H9 (cell line): ENCODE results near the gene MRPL44. TPM values are rescaled to one million over a fixed set of nuclear protein-coding genes. Genes with fewer than 3 reads are reported as not detected.

Experiments
- DNase-seq: peaks from one replicate; pipeline ENCODE4 v3.0.0-alpha.2; 2017
- H2AFZ ChIP-seq: one replicate; pipeline ENCODE4 v1.6.1; 2013; ENCODE audit warnings: mild to moderate bottlenecking, low read length, control low read depth, moderate library complexity
- H2AK5ac ChIP-seq: 2 replicates; pipeline ENCODE4 v1.6.1; 2013; ENCODE audit warnings: low read length, control low read depth, mixed read lengths; ENCODE audit not compliant: insufficient read length
- H2BK120ac ChIP-seq: one replicate; pipeline ENCODE4 v1.6.1; 2013; ENCODE audit warnings: low read depth, mild to moderate bottlenecking, low read length, control low read depth, inconsistent platforms; ENCODE audit not compliant: poor library complexity, severe bottlenecking
- H2BK12ac ChIP-seq: 2 replicates; pipeline ENCODE4 v1.6.1; 2013; ENCODE audit warnings: low read length, control low read depth, mixed read lengths, low read depth; ENCODE audit not compliant: insufficient read length
- H2BK15ac ChIP-seq: 2 replicates; pipeline ENCODE4 v1.6.1; 2013; ENCODE audit warnings: low read depth, low read length, control low read depth
- H2BK20ac ChIP-seq: one replicate; pipeline ENCODE4 v1.6.1; 2013; ENCODE audit warnings: low read depth, mild to moderate bottlenecking, low read length, control low read depth, inconsistent platforms; ENCODE audit not compliant: poor library complexity, severe bottlenecking
- H2BK5ac ChIP-seq: 2 replicates; pipeline ENCODE4 v1.6.1; 2013; ENCODE audit warnings: low read length, control low read depth, mixed read lengths; ENCODE audit not compliant: insufficient read length
- H3K14ac ChIP-seq: 2 replicates; pipeline ENCODE4 v1.6.1; 2013; ENCODE audit warnings: low read length, control low read depth; ENCODE audit not compliant: insufficient read depth
- H3K18ac ChIP-seq: 2 replicates; pipeline ENCODE4 v1.6.1; 2013; ENCODE audit warnings: low read depth, mild to moderate bottlenecking, mixed read lengths, low read length, control low read depth; ENCODE audit not compliant: insufficient read length
- H3K23ac ChIP-seq: 2 replicates; pipeline ENCODE4 v1.6.1; 2013; ENCODE audit warnings: low read length, control low read depth, mixed read lengths, low read depth; ENCODE audit not compliant: insufficient read length
- H3K23me2 ChIP-seq: 2 replicates; pipeline ENCODE4 v1.6.1; 2013; ENCODE audit warnings: low read depth, mild to moderate bottlenecking, mixed read lengths, low read length, control low read depth; ENCODE audit not compliant: insufficient read length, poor library complexity, severe bottlenecking
- H3K27ac ChIP-seq: 2 replicates; pipeline ENCODE4 v1.5.1; 2013; ENCODE audit warnings: low read length, control low read depth, mixed read lengths, low read depth; ENCODE audit not compliant: insufficient read length
- H3K27me3 ChIP-seq: 2 replicates; pipeline ENCODE4 v1.6.1; 2013; ENCODE audit warnings: low read length, control low read depth, inconsistent platforms; ENCODE audit not compliant: insufficient read depth
- H3K4ac ChIP-seq: 2 replicates; pipeline ENCODE4 v1.6.1; 2013; ENCODE audit warnings: low read depth, mild to moderate bottlenecking, control low read depth, inconsistent platforms, low read length, moderate library complexity
- H3K4me1 ChIP-seq: 2 replicates; pipeline ENCODE4 v1.6.1; 2013; ENCODE audit warnings: low read length, control low read depth, inconsistent platforms; ENCODE audit not compliant: insufficient read depth
- H3K4me2 ChIP-seq: 2 replicates; pipeline ENCODE4 v1.6.1; 2013; ENCODE audit warnings: low read length, control low read depth, mixed read lengths; ENCODE audit not compliant: insufficient read length, insufficient read depth
- H3K56ac ChIP-seq: 2 replicates; pipeline ENCODE4 v1.6.1; 2013; ENCODE audit warnings: low read depth, mild to moderate bottlenecking, mixed read lengths, low read length, control low read depth; ENCODE audit not compliant: insufficient read length
- H3K79me1 ChIP-seq: 2 replicates; pipeline ENCODE4 v1.6.1; 2013; ENCODE audit warnings: low read depth, mild to moderate bottlenecking, moderate library complexity, low read length, control low read depth, inconsistent platforms; ENCODE audit not compliant: insufficient read depth, poor library complexity, severe bottlenecking
- H3K79me2 ChIP-seq: 2 replicates; pipeline ENCODE4 v1.6.1; 2013; ENCODE audit warnings: low read length, control low read depth, inconsistent platforms; ENCODE audit not compliant: insufficient read depth
- H3K9ac ChIP-seq: 2 replicates; pipeline ENCODE4 v1.6.1; 2013; ENCODE audit warnings: low read length, control low read depth, mixed read lengths; ENCODE audit not compliant: insufficient read length; ENCODE audit errors: extremely low read depth
- H3K9me3 ChIP-seq: one replicate; pipeline ENCODE4 v1.6.1; 2013; ENCODE audit warnings: low read depth, low read length, inconsistent platforms; ENCODE audit not compliant: control insufficient read depth
- H3T11ph ChIP-seq: one replicate; pipeline ENCODE4 v1.6.1; 2013; ENCODE audit warnings: mild to moderate bottlenecking, low read length, control low read depth, inconsistent platforms
- H4K20me1 ChIP-seq: one replicate; pipeline ENCODE4 v1.6.1; 2013; ENCODE audit not compliant: control insufficient read depth, insufficient read length, insufficient read depth
- H4K5ac ChIP-seq: 2 replicates; pipeline ENCODE4 v1.6.1; 2013; ENCODE audit warnings: low read depth, mild to moderate bottlenecking, mixed read lengths, low read length, control low read depth; ENCODE audit not compliant: insufficient read length
- H4K8ac ChIP-seq: replicated peaks from 2 replicates; pipeline ENCODE4 v1.6.1; 2013; ENCODE audit warnings: low read length, control low read depth, mixed read lengths, low read depth; ENCODE audit not compliant: insufficient read length
- H4K91ac ChIP-seq: 2 replicates; pipeline ENCODE4 v1.6.1; 2013; ENCODE audit warnings: low read depth, mild to moderate bottlenecking, moderate library complexity, mixed read lengths, low read length, control low read depth; ENCODE audit not compliant: insufficient read length
- H3K27ac Mint-ChIP-seq, 3 experiments: 2 replicates in 2 of 3; 3 replicates in 1 of 3; pipeline ENCODE4 v1.8.0; 2020 to 2021; ENCODE audit warnings: mixed read lengths in 3 of 3, mild to moderate bottlenecking in 1 of 3, moderate library complexity in 1 of 3
- H3K27me3 Mint-ChIP-seq: 2 replicates; pipeline ENCODE4 v1.8.0; 2021; ENCODE audit warnings: low read depth, mild to moderate bottlenecking, moderate library complexity, mixed read lengths
- H3K36me3 Mint-ChIP-seq, 3 experiments: 2 replicates in 2 of 3; 3 replicates in 1 of 3; pipeline ENCODE4 v1.8.0; 2020 to 2021; ENCODE audit warnings: low read depth in 3 of 3, mixed read lengths in 3 of 3; ENCODE audit not compliant: insufficient read depth in 1 of 3
- H3K4me1 Mint-ChIP-seq, 2 experiments: 2 replicates each; pipeline ENCODE4 v1.8.0; 2020; ENCODE audit warnings: mixed read lengths in 2 of 2
- H3K4me3 Mint-ChIP-seq, 2 experiments: 2 replicates in 1 of 2; 3 replicates in 1 of 2; pipeline ENCODE4 v1.8.0; 2020 to 2021; ENCODE audit warnings: mild to moderate bottlenecking in 2 of 2, mixed read lengths in 2 of 2, moderate library complexity in 1 of 2
- H3K9me3 Mint-ChIP-seq, 2 experiments: 2 replicates in 1 of 2; 3 replicates in 1 of 2; pipeline ENCODE4 v1.8.0; 2020; ENCODE audit warnings: mild to moderate bottlenecking in 2 of 2, mixed read lengths in 2 of 2, moderate library complexity in 1 of 2
- WGBS: extraction: QIAGEN DNeasy Blood & Tissue Kit; methylation state at CpG from one replicate; pipeline ENCODE4 v1.1.7; 2013; ENCODE audit warnings: missing lambda C conversion rate, low lambda C conversion rate, mixed read lengths; ENCODE audit not compliant: insufficient read length; ENCODE audit errors: extremely low coverage; 5-methylcytosine and 5-hydroxymethylcytosine counted together
- total RNA-seq: library from RNA; stranded (reverse); gene quantifications from 2 replicates; pipeline ENCODE4 v1.2.1, GENCODE V29; 2021
- TF ChIP-seq, protein P1 (sequence below): fragments of 200-600 bp; sonication (generic); conservative IDR thresholded peaks from 3 replicates; pipeline ENCODE4 v1.8.0; 2021; ENCODE audit warnings: antibody characterized with exemption, mild to moderate bottlenecking

The MRPL44 gene
- total RNA-seq, 1 experiment from 2014 or later: 46.1 TPM

DNA sequence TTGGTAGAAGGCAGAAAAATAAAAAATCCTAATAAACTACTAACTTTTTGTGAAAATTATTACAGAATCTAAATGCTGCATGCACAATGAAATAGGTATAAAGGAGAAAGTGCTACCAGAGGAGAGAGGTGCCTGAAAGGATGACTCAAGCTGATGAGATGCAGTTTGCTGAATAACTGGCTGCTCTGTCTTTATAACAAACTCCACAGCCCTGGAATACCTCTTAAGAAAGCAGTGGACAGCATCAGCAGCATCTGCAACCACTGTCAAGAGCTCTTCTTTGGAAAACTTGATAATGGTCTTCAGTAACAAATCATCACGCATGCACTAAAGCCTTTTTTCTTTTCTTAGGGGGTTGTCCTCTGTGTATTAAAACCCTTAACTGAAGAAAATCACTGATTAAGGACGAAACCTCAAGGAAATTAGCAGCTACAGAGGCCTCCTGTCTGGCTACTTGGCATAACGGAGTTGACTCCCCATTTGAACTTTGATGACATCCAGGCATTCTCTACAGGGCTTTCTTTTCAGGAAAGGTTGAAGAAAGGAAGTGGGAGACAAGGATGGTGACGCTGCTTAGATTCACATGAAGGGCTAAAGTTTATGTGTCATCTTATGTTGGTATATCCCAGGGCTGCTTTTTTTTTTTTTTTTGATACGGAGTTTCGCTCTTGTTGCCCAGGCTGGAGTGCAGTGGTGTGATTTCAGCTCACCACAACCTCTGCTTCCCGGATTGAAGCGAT lies 40.9 kb upstream of the MRPL44 start:
- no peak overlapping the region for H2BK120ac ChIP-seq
- no peak overlapping the region for H3K4me2 ChIP-seq
- Mint-ChIP-seq H3K36me3 (peaks cover 8 to 29% (median 28%) of the 10 kb centered on the region in 3 experiments; a peak in 6 of 7 replicates), H3K27ac (peak overlapping the region in 1 of 3 experiments; percentile 14; a peak in 1 of 7 replicates), H3K4me3 (no peak overlapping the region), H3K9me3 (no peaks in the 10 kb centered on the region), H3K4me1 (peaks cover 7 to 8% of the 10 kb centered on the region in 2 experiments), H3K27me3 (no peaks in the 10 kb centered on the region)
- H3K79me1 ChIP-seq: peaks cover 8% of the 10 kb centered on the region
- H4K20me1 ChIP-seq: no peaks in the 10 kb centered on the region
- H2BK5ac ChIP-seq: no peak overlapping the region
- H3K23me2 ChIP-seq: no peaks in the 10 kb centered on the region
- no peak overlapping the region for H4K91ac ChIP-seq
- H3K9me3 ChIP-seq: no peaks in the 10 kb centered on the region
- no peaks in the 10 kb centered on the region for H3K4me1 ChIP-seq
- TF ChIP-seq, protein P1, sequence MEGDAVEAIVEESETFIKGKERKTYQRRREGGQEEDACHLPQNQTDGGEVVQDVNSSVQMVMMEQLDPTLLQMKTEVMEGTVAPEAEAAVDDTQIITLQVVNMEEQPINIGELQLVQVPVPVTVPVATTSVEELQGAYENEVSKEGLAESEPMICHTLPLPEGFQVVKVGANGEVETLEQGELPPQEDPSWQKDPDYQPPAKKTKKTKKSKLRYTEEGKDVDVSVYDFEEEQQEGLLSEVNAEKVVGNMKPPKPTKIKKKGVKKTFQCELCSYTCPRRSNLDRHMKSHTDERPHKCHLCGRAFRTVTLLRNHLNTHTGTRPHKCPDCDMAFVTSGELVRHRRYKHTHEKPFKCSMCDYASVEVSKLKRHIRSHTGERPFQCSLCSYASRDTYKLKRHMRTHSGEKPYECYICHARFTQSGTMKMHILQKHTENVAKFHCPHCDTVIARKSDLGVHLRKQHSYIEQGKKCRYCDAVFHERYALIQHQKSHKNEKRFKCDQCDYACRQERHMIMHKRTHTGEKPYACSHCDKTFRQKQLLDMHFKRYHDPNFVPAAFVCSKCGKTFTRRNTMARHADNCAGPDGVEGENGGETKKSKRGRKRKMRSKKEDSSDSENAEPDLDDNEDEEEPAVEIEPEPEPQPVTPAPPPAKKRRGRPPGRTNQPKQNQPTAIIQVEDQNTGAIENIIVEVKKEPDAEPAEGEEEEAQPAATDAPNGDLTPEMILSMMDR: no peak
- H3K18ac ChIP-seq: no peak overlapping the region
- no peak overlapping the region for H2BK12ac ChIP-seq
- no peak overlapping the region for H3K14ac ChIP-seq
- no peak overlapping the region for H4K5ac ChIP-seq
- no peak overlapping the region for H3K27ac ChIP-seq
- DNase-seq: no peak
- no peaks in the 10 kb centered on the region for H3K27me3 ChIP-seq
- H3K56ac ChIP-seq: no peak overlapping the region
- peaks cover 6% of the 10 kb centered on the region; the same call in 1 of the 2 replicates for H3K79me2 ChIP-seq
- no peak overlapping the region for H2BK20ac ChIP-seq
- H3K4ac ChIP-seq: no peak overlapping the region
- no peak overlapping the region for H3T11ph ChIP-seq
- no peak overlapping the region for H3K23ac ChIP-seq
- H2AFZ ChIP-seq: no peak overlapping the region
- H4K8ac ChIP-seq: no peak overlapping the region
- no peak overlapping the region for H2BK15ac ChIP-seq
- no CpG with 5 or more reads among the region's 8 CpGs for WGBS
- no peak overlapping the region for H3K9ac ChIP-seq
- H2AK5ac ChIP-seq: no peak overlapping the region
